ENCODE data around the gene ROR2. TPM values are rescaled to one million over a fixed set of nuclear protein-coding genes. Genes with fewer than 3 reads are reported as not detected.

Gene ROR2
- total and polyA plus RNA-seq, 2 experiments from 2014 or later, result 8.1 to 18.8 TPM

DNA sequence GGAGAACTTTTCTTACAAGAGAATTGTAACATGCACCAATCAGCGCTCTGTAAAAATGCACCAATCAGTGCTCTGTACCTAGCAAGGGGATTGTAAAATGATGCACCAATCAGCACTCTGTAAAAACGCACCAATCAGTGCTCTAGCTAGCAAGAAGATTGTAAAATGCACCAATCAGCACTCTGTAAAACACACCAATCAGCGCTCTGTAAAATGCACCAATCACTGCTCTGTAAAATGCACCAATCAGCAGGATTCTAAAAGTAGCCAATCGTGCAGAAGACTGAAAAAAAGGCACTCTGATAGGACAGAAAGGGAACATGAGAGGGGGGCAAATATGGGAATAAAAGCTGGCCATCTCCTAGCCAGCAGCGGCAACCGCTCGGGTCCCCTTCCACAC lies 233.2 kb downstream of the ROR2 start:
- H3K27ac Mint-ChIP-seq, result no peak overlapping the region
- no peak overlapping the region for H2AFZ ChIP-seq
- no peaks in the 10 kb centered on the region for H4K20me1 ChIP-seq (replicated peaks; ENCODE audit: insufficient read depth)
- H3K27ac ChIP-seq (ENCODE audit: low read depth), result no peak overlapping the region
- H3K79me2 ChIP-seq (replicated peaks; ENCODE audit: insufficient read depth), result no peaks in the 10 kb centered on the region
- H3K4me2 ChIP-seq, result no peak overlapping the region
- H3K9me2 ChIP-seq (ENCODE audit: insufficient read depth), result 0 out of 2 replicates have a peak, but pooled peaks cover 3% of the 10 kb centered on the region
- H3K4me3 ChIP-seq, result no peak overlapping the region
- peaks cover 5% of the 10 kb centered on the region; the same call in 1 of the 2 replicates for H3K4me1 ChIP-seq (ENCODE audit: insufficient read depth)
- no peak for ATAC-seq
- DNase-seq (ENCODE audit: low spot score), result no peak
- no peaks in the 10 kb centered on the region for H3K36me3 ChIP-seq (ENCODE audit: insufficient read depth)
- H3K4me3 Mint-ChIP-seq, result no peak overlapping the region
- TF ChIP-seq EZH2phosphoT487 (IDR thresholded peaks at IDR 0.05; ENCODE audit: unreplicated experiment), result no peak
- no peak for TF ChIP-seq POLR2AphosphoS5 (IDR thresholded peaks at IDR 0.05; ENCODE audit: low read depth)
- TF ChIP-seq JUNB (IDR thresholded peaks at IDR 0.05; ENCODE audit: unreplicated experiment), result no peak
- no peak for TF ChIP-seq CREB1 (CRISPR knock-in tag; IDR thresholded peaks at IDR 0.05; ENCODE audit: low read depth)
- TF ChIP-seq STAT1 (IDR thresholded peaks at IDR 0.05; ENCODE audit: unreplicated experiment), result no peak
- TF ChIP-seq EZH2 (IDR thresholded peaks at IDR 0.05; ENCODE audit: low read depth, unreplicated experiment), result no peak
- TF ChIP-seq, protein P1, sequence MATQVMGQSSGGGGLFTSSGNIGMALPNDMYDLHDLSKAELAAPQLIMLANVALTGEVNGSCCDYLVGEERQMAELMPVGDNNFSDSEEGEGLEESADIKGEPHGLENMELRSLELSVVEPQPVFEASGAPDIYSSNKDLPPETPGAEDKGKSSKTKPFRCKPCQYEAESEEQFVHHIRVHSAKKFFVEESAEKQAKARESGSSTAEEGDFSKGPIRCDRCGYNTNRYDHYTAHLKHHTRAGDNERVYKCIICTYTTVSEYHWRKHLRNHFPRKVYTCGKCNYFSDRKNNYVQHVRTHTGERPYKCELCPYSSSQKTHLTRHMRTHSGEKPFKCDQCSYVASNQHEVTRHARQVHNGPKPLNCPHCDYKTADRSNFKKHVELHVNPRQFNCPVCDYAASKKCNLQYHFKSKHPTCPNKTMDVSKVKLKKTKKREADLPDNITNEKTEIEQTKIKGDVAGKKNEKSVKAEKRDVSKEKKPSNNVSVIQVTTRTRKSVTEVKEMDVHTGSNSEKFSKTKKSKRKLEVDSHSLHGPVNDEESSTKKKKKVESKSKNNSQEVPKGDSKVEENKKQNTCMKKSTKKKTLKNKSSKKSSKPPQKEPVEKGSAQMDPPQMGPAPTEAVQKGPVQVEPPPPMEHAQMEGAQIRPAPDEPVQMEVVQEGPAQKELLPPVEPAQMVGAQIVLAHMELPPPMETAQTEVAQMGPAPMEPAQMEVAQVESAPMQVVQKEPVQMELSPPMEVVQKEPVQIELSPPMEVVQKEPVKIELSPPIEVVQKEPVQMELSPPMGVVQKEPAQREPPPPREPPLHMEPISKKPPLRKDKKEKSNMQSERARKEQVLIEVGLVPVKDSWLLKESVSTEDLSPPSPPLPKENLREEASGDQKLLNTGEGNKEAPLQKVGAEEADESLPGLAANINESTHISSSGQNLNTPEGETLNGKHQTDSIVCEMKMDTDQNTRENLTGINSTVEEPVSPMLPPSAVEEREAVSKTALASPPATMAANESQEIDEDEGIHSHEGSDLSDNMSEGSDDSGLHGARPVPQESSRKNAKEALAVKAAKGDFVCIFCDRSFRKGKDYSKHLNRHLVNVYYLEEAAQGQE (IDR thresholded peaks at IDR 0.05; ENCODE audit: unreplicated experiment), result no peak
- TF ChIP-seq, protein P2, sequence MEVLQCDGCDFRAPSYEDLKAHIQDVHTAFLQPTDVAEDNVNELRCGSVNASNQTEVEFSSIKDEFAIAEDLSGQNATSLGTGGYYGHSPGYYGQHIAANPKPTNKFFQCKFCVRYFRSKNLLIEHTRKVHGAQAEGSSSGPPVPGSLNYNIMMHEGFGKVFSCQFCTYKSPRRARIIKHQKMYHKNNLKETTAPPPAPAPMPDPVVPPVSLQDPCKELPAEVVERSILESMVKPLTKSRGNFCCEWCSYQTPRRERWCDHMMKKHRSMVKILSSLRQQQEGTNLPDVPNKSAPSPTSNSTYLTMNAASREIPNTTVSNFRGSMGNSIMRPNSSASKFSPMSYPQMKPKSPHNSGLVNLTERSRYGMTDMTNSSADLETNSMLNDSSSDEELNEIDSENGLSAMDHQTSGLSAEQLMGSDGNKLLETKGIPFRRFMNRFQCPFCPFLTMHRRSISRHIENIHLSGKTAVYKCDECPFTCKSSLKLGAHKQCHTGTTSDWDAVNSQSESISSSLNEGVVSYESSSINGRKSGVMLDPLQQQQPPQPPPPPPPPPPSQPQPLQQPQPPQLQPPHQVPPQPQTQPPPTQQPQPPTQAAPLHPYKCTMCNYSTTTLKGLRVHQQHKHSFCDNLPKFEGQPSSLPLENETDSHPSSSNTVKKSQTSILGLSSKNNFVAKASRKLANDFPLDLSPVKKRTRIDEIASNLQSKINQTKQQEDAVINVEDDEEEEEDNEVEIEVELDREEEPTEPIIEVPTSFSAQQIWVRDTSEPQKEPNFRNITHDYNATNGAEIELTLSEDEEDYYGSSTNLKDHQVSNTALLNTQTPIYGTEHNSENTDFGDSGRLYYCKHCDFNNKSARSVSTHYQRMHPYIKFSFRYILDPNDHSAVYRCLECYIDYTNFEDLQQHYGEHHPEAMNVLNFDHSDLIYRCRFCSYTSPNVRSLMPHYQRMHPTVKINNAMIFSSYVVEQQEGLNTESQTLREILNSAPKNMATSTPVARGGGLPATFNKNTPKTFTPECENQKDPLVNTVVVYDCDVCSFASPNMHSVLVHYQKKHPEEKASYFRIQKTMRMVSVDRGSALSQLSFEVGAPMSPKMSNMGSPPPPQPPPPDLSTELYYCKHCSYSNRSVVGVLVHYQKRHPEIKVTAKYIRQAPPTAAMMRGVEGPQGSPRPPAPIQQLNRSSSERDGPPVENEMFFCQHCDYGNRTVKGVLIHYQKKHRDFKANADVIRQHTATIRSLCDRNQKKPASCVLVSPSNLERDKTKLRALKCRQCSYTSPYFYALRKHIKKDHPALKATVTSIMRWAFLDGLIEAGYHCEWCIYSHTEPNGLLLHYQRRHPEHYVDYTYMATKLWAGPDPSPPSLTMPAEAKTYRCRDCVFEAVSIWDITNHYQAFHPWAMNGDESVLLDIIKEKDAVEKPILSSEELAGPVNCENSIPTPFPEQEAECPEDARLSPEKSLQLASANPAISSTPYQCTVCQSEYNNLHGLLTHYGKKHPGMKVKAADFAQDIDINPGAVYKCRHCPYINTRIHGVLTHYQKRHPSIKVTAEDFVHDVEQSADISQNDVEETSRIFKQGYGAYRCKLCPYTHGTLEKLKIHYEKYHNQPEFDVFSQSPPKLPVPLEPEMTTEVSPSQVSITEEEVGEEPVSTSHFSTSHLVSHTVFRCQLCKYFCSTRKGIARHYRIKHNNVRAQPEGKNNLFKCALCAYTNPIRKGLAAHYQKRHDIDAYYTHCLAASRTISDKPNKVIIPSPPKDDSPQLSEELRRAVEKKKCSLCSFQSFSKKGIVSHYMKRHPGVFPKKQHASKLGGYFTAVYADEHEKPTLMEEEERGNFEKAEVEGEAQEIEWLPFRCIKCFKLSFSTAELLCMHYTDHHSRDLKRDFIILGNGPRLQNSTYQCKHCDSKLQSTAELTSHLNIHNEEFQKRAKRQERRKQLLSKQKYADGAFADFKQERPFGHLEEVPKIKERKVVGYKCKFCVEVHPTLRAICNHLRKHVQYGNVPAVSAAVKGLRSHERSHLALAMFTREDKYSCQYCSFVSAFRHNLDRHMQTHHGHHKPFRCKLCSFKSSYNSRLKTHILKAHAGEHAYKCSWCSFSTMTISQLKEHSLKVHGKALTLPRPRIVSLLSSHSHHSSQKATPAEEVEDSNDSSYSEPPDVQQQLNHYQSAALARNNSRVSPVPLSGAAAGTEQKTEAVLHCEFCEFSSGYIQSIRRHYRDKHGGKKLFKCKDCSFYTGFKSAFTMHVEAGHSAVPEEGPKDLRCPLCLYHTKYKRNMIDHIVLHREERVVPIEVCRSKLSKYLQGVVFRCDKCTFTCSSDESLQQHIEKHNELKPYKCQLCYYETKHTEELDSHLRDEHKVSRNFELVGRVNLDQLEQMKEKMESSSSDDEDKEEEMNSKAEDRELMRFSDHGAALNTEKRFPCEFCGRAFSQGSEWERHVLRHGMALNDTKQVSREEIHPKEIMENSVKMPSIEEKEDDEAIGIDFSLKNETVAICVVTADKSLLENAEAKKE (CRISPR knock-in tag; IDR thresholded peaks at IDR 0.05), result no peak
- no peak for TF ChIP-seq ZNF114 (CRISPR knock-in tag; IDR thresholded peaks at IDR 0.05)
- TF ChIP-seq, protein P3, sequence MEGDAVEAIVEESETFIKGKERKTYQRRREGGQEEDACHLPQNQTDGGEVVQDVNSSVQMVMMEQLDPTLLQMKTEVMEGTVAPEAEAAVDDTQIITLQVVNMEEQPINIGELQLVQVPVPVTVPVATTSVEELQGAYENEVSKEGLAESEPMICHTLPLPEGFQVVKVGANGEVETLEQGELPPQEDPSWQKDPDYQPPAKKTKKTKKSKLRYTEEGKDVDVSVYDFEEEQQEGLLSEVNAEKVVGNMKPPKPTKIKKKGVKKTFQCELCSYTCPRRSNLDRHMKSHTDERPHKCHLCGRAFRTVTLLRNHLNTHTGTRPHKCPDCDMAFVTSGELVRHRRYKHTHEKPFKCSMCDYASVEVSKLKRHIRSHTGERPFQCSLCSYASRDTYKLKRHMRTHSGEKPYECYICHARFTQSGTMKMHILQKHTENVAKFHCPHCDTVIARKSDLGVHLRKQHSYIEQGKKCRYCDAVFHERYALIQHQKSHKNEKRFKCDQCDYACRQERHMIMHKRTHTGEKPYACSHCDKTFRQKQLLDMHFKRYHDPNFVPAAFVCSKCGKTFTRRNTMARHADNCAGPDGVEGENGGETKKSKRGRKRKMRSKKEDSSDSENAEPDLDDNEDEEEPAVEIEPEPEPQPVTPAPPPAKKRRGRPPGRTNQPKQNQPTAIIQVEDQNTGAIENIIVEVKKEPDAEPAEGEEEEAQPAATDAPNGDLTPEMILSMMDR (conservative IDR thresholded peaks at IDR 0.05; ENCODE audit: low read depth in 2 of 2), result no peak
- TF ChIP-seq, protein P4, sequence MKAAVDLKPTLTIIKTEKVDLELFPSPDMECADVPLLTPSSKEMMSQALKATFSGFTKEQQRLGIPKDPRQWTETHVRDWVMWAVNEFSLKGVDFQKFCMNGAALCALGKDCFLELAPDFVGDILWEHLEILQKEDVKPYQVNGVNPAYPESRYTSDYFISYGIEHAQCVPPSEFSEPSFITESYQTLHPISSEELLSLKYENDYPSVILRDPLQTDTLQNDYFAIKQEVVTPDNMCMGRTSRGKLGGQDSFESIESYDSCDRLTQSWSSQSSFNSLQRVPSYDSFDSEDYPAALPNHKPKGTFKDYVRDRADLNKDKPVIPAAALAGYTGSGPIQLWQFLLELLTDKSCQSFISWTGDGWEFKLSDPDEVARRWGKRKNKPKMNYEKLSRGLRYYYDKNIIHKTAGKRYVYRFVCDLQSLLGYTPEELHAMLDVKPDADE (IDR thresholded peaks at IDR 0.05), result no peak
- no peak for TF ChIP-seq NANOG (IDR thresholded peaks at IDR 0.05; ENCODE audit: borderline replicate concordance)
- no peak for TF ChIP-seq ZNF331 (CRISPR knock-in tag; IDR thresholded peaks at IDR 0.05; ENCODE audit: low read depth)
- H3K27me3 Mint-ChIP-seq (ENCODE audit: insufficient read depth, low read depth, poor library complexity), result peaks cover 3% of the 10 kb centered on the region
- H3K9me3 Mint-ChIP-seq, result peaks cover 6% of the 10 kb centered on the region
- H3K4me1 Mint-ChIP-seq, result peaks cover 5% of the 10 kb centered on the region; the same call in 2 of the 3 replicates
- peaks cover 2% of the 10 kb centered on the region; the same call in 2 of the 3 replicates for H3K36me3 Mint-ChIP-seq (ENCODE audit: low read depth)
- H3F3A ChIP-seq (replicated peaks; ENCODE audit: low read depth), result no peaks in the 10 kb centered on the region
- no peaks in the 10 kb centered on the region for H3K27me3 ChIP-seq (ENCODE audit: insufficient read depth)

Measured in GM23338 (cell line).